HUES6 (cell line): Measurements from ENCODE around the gene RAB42.
A peak's percentile ranks its signal among the peaks of the same experiment; 100 is the strongest.
"Not testable (repeated sequence)": the region's sequence is repeated elsewhere in the genome, so short reads cannot be mapped to it uniquely, and the experiment has no call there.

Experiments used
- H3K27ac ChIP-seq: 2 replicates; pipeline ENCODE4 v1.7.0; 2013; ENCODE audit warnings: low read depth, mild to moderate bottlenecking, low read length, inconsistent platforms
- H3K27me3 ChIP-seq: 2 replicates; pipeline ENCODE4 v1.6.1; 2013; ENCODE audit warnings: low read length; ENCODE audit not compliant: control insufficient read depth, insufficient read depth
- H3K36me3 ChIP-seq: 2 replicates; pipeline ENCODE4 v1.6.1; 2013; ENCODE audit warnings: low read length; ENCODE audit not compliant: control insufficient read depth, insufficient read depth
- H3K4me1 ChIP-seq: 2 replicates; pipeline ENCODE4 v1.6.1; 2013; ENCODE audit warnings: low read length; ENCODE audit not compliant: control insufficient read depth, insufficient read depth
- H3K4me3 ChIP-seq: 2 replicates; pipeline ENCODE4 v1.5.1; 2013; ENCODE audit warnings: low read depth, low read length
- H3K9ac ChIP-seq: one replicate; pipeline ENCODE4 v1.6.1; 2013; ENCODE audit warnings: mild to moderate bottlenecking, low read length
- H3K9me3 ChIP-seq: 2 replicates; pipeline ENCODE4 v1.6.1; 2013; ENCODE audit warnings: low read depth, low read length; ENCODE audit not compliant: control insufficient read depth, insufficient read depth

Gene RAB42

DNA sequence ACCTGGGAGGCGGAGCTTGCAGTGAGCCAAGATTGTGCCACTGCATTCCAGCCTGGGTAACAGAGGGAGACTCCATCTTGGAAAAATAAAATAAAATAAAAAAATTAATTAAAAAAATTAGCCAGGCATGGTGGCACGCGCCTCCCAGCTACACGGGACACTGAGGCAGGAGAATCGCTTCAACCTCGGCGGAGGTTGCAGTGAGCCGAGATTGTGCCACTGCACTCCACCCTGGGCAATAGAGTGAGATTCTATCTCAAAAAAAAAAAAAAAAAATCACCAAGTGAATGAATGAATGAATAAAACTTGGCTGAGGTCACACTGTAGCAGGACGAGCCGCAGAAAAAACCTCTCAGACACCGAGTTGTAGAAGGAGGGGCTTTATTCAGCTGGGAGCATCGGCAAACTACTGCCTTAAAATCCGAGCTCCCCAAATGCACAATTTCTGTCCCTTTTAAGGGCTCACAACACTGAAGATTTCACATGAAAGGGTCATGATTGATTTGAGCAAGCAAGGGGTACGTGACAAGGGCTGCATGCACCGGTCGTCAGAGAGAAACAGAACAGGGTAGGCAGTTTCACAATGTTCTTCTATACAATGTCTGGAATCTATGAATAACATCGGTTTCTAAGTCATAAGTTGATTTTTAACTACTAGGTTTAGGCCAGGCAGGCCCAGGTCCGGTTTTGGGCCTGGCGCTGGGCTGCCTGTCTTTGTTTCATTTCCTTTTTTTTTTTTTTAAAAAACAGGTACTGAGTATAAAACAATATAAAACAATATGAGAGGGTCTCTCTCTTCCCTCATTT, 5.3 kb upstream of the RAB42 start:
- not testable (repeated sequence) for H3K4me1 ChIP-seq, H3K4me3 ChIP-seq, H3K36me3 ChIP-seq, H3K9ac ChIP-seq, H3K27ac ChIP-seq, H3K27me3 ChIP-seq, H3K9me3 ChIP-seq

DNA sequence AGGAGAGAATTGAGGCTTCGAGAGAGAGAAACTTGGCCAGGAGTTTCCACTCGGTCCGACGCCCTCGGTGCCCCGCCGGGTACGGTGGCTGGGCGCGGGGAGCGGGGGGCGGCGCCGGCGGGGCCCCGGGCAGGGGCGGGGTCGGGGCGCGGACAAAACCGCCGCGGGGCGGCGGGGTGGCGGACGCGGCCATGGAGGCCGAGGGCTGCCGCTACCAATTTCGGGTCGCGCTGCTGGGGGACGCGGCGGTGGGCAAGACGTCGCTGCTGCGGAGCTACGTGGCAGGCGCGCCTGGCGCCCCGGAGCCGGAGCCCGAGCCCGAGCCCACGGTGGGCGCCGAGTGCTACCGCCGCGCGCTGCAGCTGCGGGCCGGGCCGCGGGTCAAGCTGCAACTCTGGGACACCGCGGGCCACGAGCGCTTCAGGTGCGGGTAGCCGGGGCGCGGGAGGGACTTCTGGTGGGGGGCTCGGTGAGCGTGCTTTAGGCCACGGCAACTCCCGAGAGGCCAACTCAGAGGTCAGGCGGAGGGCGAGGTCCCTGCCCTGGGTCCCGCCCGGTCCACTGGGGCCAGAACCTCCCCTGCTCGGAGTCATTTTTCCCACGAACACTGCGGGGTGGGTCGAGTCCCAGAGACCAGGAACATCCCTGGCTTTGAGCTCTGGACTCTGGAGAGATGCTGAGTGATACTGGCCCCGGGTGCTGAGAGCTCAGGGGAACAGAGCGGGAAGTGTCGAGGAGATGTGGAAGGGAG, 431 bp downstream of the RAB42 start:
- Histone ChIP-seq H3K9ac (peak overlapping the region; percentile 65), H3K27me3 (peaks cover 9% of the 10 kb centered on the region), H3K4me3 (peak overlapping the region; percentile 74), H3K9me3 (no peaks in the 10 kb centered on the region), H3K27ac (no peak overlapping the region), H3K4me1 (peaks cover 26% of the 10 kb centered on the region), H3K36me3 (no peaks in the 10 kb centered on the region)

DNA sequence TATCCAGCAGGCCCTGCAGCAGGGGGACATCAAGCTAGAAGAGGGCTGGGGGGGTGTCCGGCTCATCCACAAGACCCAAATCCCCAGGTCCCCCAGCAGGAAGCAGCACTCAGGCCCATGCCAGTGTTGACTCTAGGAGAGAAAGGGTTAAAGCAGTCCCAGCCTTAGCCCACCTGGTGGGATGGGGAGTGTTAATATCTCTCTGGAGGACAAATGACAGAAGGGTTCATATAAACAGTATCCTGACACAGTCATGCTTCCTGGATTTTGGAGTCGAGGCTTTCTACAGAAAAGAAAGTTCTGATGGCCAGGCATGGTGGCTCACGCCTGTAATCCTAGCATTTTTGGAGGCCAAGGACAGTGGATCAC, 1.9 kb downstream of the RAB42 start:
- not testable (repeated sequence) for H3K9me3 ChIP-seq, H3K9ac ChIP-seq, H3K27ac ChIP-seq, H3K36me3 ChIP-seq, H3K27me3 ChIP-seq, H3K4me3 ChIP-seq
- H3K4me1 ChIP-seq, result peaks cover 27% of the 10 kb centered on the region

DNA sequence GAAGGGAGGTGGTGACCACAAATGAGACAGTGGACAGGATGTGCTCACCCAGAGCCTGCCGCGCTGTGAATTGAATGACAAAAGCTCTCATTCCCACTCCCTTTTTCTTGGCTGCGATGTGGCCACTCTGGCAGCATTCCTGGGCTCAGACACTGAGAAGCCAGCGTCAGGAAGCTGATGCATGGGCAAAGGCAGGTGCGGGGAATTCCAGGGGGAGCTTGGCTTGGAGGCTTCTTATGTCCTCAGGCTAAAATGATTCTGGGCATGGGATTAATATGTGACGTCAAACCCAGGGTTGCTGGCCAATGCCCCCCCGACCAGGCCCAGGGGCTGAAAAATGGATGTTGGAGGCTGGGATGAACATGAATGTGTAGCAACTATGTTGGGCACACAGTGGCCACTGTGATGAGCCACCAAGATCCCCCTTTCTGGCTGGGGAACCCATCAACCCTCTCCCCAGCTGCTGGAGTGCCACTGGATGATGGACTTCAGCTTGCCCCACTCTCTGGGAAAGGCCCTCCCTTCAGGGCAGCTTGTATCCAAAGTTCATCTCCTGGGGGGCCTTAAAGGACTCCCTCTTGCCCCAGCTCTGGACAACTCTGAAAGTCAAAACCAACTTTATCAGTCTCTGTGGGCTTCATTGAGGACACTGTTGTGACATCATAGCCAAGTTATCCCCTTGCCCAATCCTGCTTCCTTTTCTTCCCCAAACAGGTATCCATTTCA, 2.8 kb downstream of the RAB42 start:
- not testable (repeated sequence) for H3K9me3 ChIP-seq, H3K36me3 ChIP-seq, H3K27me3 ChIP-seq, H3K4me3 ChIP-seq, H3K9ac ChIP-seq
- Histone ChIP-seq H3K27ac (peak overlapping the region; percentile 47; the same call in 1 of the 2 replicates), H3K4me1 (peaks cover 30% of the 10 kb centered on the region)

DNA sequence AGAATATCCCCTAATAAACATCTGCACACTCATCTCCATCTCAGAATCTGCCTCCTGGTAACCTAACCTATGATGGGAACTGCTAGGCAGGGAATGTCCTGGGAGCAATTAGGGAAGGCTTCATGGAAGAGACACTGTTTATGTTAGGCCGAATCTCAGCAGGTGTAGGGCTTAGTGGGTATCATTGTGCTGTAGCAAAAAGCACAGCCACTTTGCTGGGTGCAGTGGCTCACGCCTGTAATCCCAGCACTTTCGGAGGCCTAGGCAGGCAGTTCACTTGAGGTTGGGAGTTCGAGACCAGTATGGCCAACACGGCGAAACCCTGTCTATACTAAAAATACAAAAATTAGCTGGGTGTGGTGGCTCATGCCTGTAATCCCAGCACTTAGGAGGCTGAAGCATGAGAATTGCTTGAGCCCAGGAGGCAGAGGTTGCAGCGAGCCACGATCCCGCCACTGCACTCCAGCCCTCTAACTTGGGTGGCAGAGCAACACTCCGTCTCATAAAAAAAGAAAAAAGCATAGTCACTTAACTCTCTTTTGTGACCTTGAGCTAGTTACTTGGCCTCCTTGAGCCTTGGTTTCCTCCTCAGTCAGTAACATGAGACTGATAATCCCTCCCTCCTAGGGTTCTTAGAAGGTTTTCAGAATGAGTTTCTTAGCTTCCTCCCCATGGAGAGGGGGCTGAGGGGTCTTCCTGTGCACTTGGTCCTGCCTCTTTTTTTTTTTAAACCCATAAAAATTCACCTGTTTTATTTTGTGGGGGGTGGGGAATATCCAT, 3.5 kb downstream of the RAB42 start:
- Histone ChIP-seq H3K27me3 (peaks cover 9% of the 10 kb centered on the region), H3K9me3 (no peaks in the 10 kb centered on the region), H3K4me1 (peaks cover 26% of the 10 kb centered on the region), H3K27ac (peak overlapping the region; percentile 47; the same call in 1 of the 2 replicates), H3K36me3 (no peaks in the 10 kb centered on the region), H3K9ac (no peak overlapping the region), H3K4me3 (no peak overlapping the region)

DNA sequence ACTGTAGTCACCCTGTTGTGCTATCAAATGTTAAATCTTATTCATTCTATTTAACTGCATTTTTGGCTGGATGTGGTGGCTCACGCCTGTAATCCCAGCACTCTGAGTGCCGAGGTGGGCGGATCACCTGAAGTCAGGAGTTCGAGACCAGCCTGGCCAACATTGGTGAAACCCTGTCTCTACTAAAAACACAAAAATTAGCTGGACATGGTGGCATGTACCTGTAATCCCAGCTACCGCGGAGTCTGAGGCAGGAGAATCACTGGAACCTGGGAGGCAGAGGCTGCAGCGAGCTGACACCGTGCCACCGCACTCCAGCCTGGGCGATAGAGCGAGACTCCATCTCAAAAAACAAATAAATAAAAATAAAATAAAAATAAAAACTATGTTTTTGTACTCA, 4.2 kb downstream of the RAB42 start:
- not testable (repeated sequence) for H3K4me3 ChIP-seq, H3K27me3 ChIP-seq, H3K27ac ChIP-seq, H3K9me3 ChIP-seq, H3K36me3 ChIP-seq, H3K9ac ChIP-seq
- H3K4me1 ChIP-seq, result peaks cover 26% of the 10 kb centered on the region

DNA sequence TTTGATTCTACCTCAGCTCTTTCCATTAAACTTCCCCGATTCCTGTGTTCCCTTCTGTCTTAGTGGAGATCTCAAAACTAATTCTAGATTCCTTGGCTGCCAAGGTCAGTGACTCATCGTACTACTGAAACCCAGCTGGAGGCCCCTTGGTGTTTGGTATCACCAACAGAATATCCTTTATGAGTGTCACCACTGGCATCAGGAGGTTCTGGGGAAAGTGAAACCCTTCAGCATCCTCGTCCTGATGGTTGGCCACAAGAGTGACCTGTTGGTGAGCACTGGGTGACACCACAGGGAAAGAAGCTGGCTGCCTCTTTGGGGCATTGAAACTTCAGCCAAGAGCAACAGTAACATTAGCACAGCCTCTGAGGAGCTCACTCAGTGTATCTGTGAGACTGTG, 9.6 kb downstream of the RAB42 start:
- H3K9me3 ChIP-seq, result no peaks in the 10 kb centered on the region
- peaks cover 9% of the 10 kb centered on the region; the same call in 1 of the 2 replicates for H3K4me1 ChIP-seq
- H3K36me3 ChIP-seq, result peaks cover 36% of the 10 kb centered on the region
- H3K9ac ChIP-seq, result no peak overlapping the region
- no peaks in the 10 kb centered on the region for H3K27me3 ChIP-seq
- no peak overlapping the region for H3K4me3 ChIP-seq
- no peak overlapping the region; the same call in 1 of the 2 replicates for H3K27ac ChIP-seq

DNA sequence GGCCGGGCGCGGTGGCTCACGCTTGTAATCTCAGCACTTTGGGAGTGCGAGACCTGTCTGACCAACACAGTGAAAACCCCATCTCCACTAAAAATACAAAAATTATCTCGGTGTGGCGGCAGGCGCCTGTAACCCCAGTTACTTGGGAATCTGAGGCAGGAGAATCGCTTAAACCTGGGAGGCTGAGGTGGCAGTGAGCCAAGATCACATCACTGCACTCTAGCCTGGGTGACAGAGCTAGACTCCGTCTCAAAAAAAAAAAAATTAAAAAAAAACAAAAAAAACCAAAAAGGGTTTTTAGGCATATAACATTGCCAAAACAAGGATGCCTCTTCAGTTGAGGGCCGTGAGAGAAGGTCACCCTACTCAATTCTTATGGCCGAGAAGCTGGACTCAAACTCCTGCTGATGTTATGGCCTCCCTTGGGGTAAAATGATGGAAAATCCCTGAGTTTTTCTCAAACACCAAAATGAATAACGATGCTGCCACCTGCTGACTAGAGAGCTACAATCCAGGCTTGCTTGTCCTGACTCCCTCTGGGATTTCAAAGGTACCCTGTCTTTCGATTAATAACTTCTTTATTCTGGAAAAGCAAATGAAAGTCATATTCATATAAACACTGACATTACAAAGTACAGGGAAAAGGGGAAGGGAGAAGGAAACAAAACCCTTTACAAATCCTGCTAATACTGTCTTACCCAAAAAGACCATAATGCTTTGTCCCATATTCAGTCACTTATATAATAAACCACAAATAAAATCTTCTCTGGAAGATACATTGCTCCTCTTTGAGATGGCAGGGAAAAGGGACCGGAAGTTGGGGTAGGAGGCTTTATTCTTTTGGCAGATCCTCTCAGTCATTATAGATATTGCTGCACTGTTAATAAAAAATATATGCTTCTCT, 10.7 kb downstream of the RAB42 start:
- Histone ChIP-seq H3K4me3 (no peak overlapping the region), H3K4me1 (peaks cover 9% of the 10 kb centered on the region; the same call in 1 of the 2 replicates), H3K9me3 (no peaks in the 10 kb centered on the region), H3K36me3 (peaks cover 45% of the 10 kb centered on the region), H3K9ac (no peak overlapping the region), H3K27me3 (no peaks in the 10 kb centered on the region), H3K27ac (peak overlapping the region; percentile 7; the same call in 1 of the 2 replicates)

DNA sequence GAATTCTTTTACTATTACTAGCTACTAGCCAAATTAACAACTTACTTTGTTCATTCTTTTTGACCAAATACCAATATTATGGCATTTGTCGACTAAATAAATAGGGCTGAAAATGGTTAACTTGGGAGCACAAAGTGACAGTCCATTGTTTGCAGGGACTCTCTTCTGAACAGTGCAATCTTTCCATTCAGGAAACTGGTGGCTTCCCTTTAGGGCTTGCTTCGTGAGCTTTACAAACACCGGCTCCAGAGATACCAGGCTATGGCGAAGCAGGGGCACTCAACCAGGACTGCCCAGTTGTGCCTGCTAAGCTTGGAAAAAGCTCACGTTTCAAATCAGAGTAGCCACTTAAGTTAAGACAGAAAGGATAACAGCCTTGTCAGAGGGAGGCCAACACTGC, 12.3 kb downstream of the RAB42 start:
- Histone ChIP-seq H3K4me1 (peaks cover 5% of the 10 kb centered on the region; the same call in 1 of the 2 replicates), H3K27ac (no peak overlapping the region), H3K27me3 (no peaks in the 10 kb centered on the region), H3K9ac (no peak overlapping the region), H3K4me3 (no peak overlapping the region), H3K9me3 (no peaks in the 10 kb centered on the region), H3K36me3 (peaks cover 45% of the 10 kb centered on the region)

DNA sequence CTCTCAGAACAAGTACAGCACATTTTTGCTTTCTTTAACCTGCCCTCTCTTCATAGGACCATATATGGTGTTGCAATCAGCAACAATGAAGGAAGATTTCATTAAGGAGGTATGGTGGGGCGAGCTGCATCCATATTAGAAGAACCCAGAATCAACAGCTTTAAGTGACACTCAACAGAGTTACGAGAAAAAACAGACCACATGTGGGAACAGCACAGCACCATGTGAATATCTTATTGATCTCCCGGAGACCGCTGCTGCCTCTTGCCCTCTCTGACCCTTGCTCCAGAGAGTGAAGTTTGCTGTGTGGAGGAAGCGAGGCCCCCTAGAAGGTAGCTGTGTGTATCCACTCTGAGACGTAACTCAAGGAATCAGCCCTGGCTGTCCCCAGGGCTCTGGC, 12.9 kb downstream of the RAB42 start:
- H3K4me1 ChIP-seq, result peaks cover 5% of the 10 kb centered on the region; the same call in 1 of the 2 replicates
- H3K27ac ChIP-seq, result no peak overlapping the region
- H3K9ac ChIP-seq, result no peak overlapping the region
- no peaks in the 10 kb centered on the region for H3K9me3 ChIP-seq
- H3K36me3 ChIP-seq, result peaks cover 50% of the 10 kb centered on the region
- no peaks in the 10 kb centered on the region for H3K27me3 ChIP-seq
- H3K4me3 ChIP-seq, result no peak overlapping the region
